Effector memory CD4-positive, alpha-beta T cell (primary cell): ENCODE measurements around the gene KIAA1671.

Experiments used
- DNase-seq, 3 donors: peaks; one replicate each; pipeline ENCODE4 v3.0.0-alpha.2; 2020
- H3K27ac ChIP-seq: 2 replicates; pipeline ENCODE4 v1.7.0; 2013; ENCODE audit warnings: mild to moderate bottlenecking, low read length, moderate library complexity; ENCODE audit not compliant: insufficient read depth, poor library complexity, severe bottlenecking
- H3K27me3 ChIP-seq: replicated peaks from 2 replicates; pipeline ENCODE4 v1.7.0; 2013; ENCODE audit warnings: mild to moderate bottlenecking, low read length; ENCODE audit not compliant: insufficient read depth, control insufficient read depth, poor library complexity, severe bottlenecking
- H3K36me3 ChIP-seq: 2 replicates; pipeline ENCODE4 v1.7.0; 2013; ENCODE audit warnings: mild to moderate bottlenecking, low read length, moderate library complexity; ENCODE audit not compliant: control insufficient read depth, insufficient read depth
- H3K4me1 ChIP-seq: 2 replicates; pipeline ENCODE4 v1.7.0; 2013; ENCODE audit warnings: low read length, mild to moderate bottlenecking; ENCODE audit not compliant: control insufficient read depth, insufficient read depth, poor library complexity, severe bottlenecking
- H3K4me3 ChIP-seq: 2 replicates; pipeline ENCODE4 v1.7.0; 2013; ENCODE audit warnings: low read length, low read depth, mild to moderate bottlenecking; ENCODE audit not compliant: insufficient read depth, poor library complexity, severe bottlenecking
- H3K9me3 ChIP-seq: 2 replicates; pipeline ENCODE4 v1.7.0; 2013; ENCODE audit warnings: mild to moderate bottlenecking, low read length, moderate library complexity; ENCODE audit not compliant: control insufficient read depth

KIAA1671 gene

DNA sequence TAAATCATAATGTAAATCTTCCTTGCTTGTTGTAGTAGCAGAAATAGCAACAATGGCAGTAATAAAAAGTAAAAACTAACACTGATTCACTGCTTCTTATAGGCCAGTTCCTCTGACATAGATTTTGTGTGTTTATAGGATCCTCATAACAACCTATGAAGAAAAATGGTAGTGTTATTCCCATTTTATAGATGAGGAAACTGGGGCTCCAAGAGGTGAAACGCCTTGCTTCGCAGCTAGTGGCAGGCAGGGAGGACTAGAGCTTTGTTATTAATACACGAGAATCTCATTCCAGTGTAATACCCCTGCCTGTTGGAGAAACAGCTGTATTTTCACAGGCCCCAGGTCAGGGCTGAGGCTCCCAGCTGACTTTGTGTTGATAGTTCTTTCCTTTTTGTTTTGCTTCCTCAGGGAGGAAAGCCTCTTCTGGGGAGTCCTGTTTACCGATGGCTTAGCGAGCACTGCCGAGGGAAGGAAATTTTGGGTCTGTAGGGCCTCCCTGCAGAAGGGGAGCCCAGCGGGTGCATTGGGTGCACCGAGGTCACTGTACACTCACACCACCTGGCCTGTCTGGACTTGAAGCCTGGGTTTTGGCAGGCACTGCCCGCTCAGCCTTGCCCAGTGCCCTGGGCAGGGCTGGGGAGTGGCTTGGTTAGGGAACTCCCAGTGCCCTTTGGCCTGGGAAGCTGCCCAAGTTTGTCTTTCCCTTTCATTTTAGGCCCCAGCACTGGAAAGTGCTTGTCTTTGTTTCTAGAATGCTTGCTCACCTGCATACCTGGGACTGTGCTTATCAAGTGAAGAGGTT is 13.5 kb downstream of the KIAA1671 start:
- Histone ChIP-seq H3K27ac (no peak overlapping the region), H3K27me3 (no peaks in the 10 kb centered on the region), H3K9me3 (no peaks in the 10 kb centered on the region), H3K4me3 (no peak overlapping the region), H3K4me1 (no peaks in the 10 kb centered on the region), H3K36me3 (no peaks in the 10 kb centered on the region)
- DNase-seq = no peak

GRCh38 chr22:24968066-24968561 is 15.6 kb downstream of the KIAA1671 start:
- H3K4me1 ChIP-seq = no peaks in the 10 kb centered on the region
- H3K36me3 ChIP-seq = no peaks in the 10 kb centered on the region
- H3K27ac ChIP-seq = no peak overlapping the region
- no peaks in the 10 kb centered on the region for H3K27me3 ChIP-seq
- H3K9me3 ChIP-seq = no peaks in the 10 kb centered on the region
- no peak for DNase-seq
- H3K4me3 ChIP-seq = no peak overlapping the region

GRCh38 chr22:24969560-24970301 is 17.2 kb downstream of the KIAA1671 start:
- no peak overlapping the region for H3K27ac ChIP-seq
- H3K36me3 ChIP-seq = no peaks in the 10 kb centered on the region
- no peak overlapping the region for H3K4me3 ChIP-seq
- no peaks in the 10 kb centered on the region for H3K4me1 ChIP-seq
- H3K9me3 ChIP-seq = no peaks in the 10 kb centered on the region
- DNase-seq = no peak
- no peaks in the 10 kb centered on the region for H3K27me3 ChIP-seq

DNA sequence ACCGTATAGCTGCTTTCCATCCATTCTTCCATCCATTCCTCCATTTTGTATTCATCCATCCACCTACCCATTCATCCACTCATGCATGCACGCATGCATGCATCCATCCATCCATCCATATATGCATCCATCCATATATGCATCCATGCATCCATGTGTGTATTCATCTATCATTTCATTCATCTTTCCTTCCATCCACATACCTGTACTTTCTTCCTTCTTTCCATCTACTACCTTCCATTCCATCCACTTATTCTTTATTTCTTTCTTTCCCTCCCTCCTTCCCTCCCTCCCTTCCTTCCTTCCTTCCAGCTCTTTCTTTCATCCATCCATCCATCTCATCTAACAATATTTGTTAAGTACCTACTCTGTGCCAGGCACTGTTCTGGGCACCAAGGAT is 19.9 kb downstream of the KIAA1671 start:
- Histone ChIP-seq H3K4me3 (no peak overlapping the region), H3K27ac (no peak overlapping the region), H3K27me3 (no peaks in the 10 kb centered on the region), H3K9me3 (no peaks in the 10 kb centered on the region), H3K4me1 (no peaks in the 10 kb centered on the region), H3K36me3 (no peaks in the 10 kb centered on the region)
- DNase-seq = no peak

GRCh38 chr22:24973872-24974271 is 21.4 kb downstream of the KIAA1671 start:
- no peaks in the 10 kb centered on the region for H3K36me3 ChIP-seq
- no peak for DNase-seq
- no peaks in the 10 kb centered on the region for H3K4me1 ChIP-seq
- H3K27ac ChIP-seq = no peak overlapping the region
- no peak overlapping the region for H3K4me3 ChIP-seq
- H3K9me3 ChIP-seq = no peaks in the 10 kb centered on the region
- no peaks in the 10 kb centered on the region for H3K27me3 ChIP-seq

- H3K27ac ChIP-seq = no peak overlapping the region
- DNase-seq = no peak
- no peaks in the 10 kb centered on the region for H3K27me3 ChIP-seq
- H3K36me3 ChIP-seq = no peaks in the 10 kb centered on the region
- H3K9me3 ChIP-seq = no peaks in the 10 kb centered on the region
- H3K4me1 ChIP-seq = no peaks in the 10 kb centered on the region
- H3K4me3 ChIP-seq = no peak overlapping the region
These were observed 22.7 kb downstream of the KIAA1671 start for GRCh38 chr22:24975125-24975640.

- Histone ChIP-seq H3K27me3 (no peaks in the 10 kb centered on the region), H3K36me3 (no peaks in the 10 kb centered on the region), H3K9me3 (no peaks in the 10 kb centered on the region), H3K27ac (no peak overlapping the region), H3K4me3 (no peak overlapping the region), H3K4me1 (no peaks in the 10 kb centered on the region)
- no peak for DNase-seq
These were observed 23.4 kb downstream of the KIAA1671 start for GRCh38 chr22:24975813-24976341.

GRCh38 chr22:24976442-24977218 is 24.1 kb downstream of the KIAA1671 start:
- Histone ChIP-seq H3K4me3 (no peak overlapping the region), H3K27ac (no peak overlapping the region)

DNA sequence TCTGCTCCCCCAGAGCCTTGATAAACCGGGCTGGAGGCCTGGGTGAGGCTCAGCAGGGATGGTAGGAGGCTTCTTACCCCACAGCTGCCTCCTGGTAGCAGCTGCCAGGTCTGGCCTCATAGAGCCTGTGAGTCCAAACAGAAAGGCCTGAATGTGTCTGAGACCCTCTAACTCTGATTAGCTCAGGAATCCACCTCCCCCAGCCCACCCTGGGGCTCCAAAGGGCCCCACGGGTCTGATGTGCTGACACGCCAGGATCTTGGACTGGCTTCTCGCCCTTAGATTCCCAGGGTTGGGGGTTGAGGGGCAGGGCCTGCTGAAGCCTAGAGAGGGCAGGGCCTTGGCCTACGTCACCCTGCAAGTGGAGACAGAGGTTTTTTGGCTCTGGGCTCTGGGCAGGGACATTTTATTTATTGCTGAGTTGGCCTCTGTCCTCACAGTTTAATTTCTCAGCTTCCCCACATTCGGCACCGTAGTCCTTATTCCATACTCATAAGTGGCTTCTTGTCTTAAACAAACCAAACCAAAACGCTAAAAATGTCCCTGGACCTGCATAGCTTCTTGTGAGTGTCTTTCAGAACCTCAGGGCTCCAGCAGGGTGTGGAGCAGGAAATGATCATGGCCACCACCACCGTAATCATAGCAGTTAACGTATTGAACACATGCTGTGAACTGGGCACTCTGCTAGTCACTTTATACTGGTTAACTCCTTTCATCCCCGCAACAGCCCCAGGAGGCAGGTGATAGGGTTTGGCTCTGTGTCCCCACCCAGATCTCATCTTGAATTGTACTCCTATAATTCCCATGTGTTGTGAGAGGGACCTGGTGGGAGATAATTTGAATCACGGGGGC is 25.1 kb downstream of the KIAA1671 start:
- H3K4me1 ChIP-seq = no peaks in the 10 kb centered on the region
- no peak for DNase-seq
- H3K36me3 ChIP-seq = no peaks in the 10 kb centered on the region
- H3K27ac ChIP-seq = no peak overlapping the region
- no peaks in the 10 kb centered on the region for H3K9me3 ChIP-seq
- no peak overlapping the region for H3K4me3 ChIP-seq
- H3K27me3 ChIP-seq = no peaks in the 10 kb centered on the region

More at GRCh38 chr22:24976442-24977218, 24.1 kb downstream of the KIAA1671 start:
- no peak for DNase-seq
- no peaks in the 10 kb centered on the region for H3K36me3 ChIP-seq
- H3K27me3 ChIP-seq = no peaks in the 10 kb centered on the region
- no peaks in the 10 kb centered on the region for H3K9me3 ChIP-seq
- H3K4me1 ChIP-seq = no peaks in the 10 kb centered on the region
